Endothelial cell of umbilical vein (primary cell): ENCODE measurements around the gene ETV7.

Source experiments
- GATA2 ChIP-seq: IDR thresholded peaks from 2 replicates; pipeline ENCODE4 v1.7.0; 2011; ENCODE audit warnings: low read depth, mild to moderate bottlenecking, moderate library complexity, mixed read lengths, low read length; ENCODE audit not compliant: insufficient read length, insufficient read depth
- JUN ChIP-seq: IDR thresholded peaks from 2 replicates; pipeline ENCODE4 v1.6.1; 2011; ENCODE audit warnings: borderline replicate concordance, low read depth; ENCODE audit not compliant: insufficient read length, insufficient read depth
- MAX ChIP-seq: IDR thresholded peaks from 2 replicates; pipeline ENCODE4 v1.6.1; 2011; ENCODE audit not compliant: insufficient read depth, insufficient read length
- MYC ChIP-seq: IDR thresholded peaks from one replicate; pipeline ENCODE4 v1.6.1; 2011; ENCODE audit warnings: mild to moderate bottlenecking, low read depth, low read length
- POLR2A ChIP-seq: IDR thresholded peaks from 2 replicates; pipeline ENCODE4 v1.6.1; 2012; ENCODE audit warnings: low read depth, mild to moderate bottlenecking, control low read depth, low read length
- TF ChIP-seq, protein P1 (sequence below), 2 donors: IDR thresholded peaks; 1 replicate in 1 of 2; 2 replicates in 1 of 2; pipeline ENCODE4 v1.5.1; 2011; ENCODE audit warnings: low read length in 2 of 2, mild to moderate bottlenecking in 2 of 2, moderate library complexity in 2 of 2, control low read depth in 1 of 2, inconsistent platforms in 1 of 2, low read depth in 1 of 2; ENCODE audit not compliant: insufficient read depth in 1 of 2; ENCODE audit errors: extremely low read depth in 1 of 2

GRCh38 chr6:36358226-36358915 is 29.1 kb downstream of the ETV7 start:
- TF ChIP-seq GATA2 (no peak), MYC (no peak), POLR2A (no peak), JUN (no peak), MAX (no peak)
- TF ChIP-seq, protein P1, sequence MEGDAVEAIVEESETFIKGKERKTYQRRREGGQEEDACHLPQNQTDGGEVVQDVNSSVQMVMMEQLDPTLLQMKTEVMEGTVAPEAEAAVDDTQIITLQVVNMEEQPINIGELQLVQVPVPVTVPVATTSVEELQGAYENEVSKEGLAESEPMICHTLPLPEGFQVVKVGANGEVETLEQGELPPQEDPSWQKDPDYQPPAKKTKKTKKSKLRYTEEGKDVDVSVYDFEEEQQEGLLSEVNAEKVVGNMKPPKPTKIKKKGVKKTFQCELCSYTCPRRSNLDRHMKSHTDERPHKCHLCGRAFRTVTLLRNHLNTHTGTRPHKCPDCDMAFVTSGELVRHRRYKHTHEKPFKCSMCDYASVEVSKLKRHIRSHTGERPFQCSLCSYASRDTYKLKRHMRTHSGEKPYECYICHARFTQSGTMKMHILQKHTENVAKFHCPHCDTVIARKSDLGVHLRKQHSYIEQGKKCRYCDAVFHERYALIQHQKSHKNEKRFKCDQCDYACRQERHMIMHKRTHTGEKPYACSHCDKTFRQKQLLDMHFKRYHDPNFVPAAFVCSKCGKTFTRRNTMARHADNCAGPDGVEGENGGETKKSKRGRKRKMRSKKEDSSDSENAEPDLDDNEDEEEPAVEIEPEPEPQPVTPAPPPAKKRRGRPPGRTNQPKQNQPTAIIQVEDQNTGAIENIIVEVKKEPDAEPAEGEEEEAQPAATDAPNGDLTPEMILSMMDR (IDR thresholded peaks at IDR 0.05; ENCODE audit: extremely low read depth in 1 of 2, insufficient read depth in 1 of 2, low read depth in 1 of 2, low read length in 2 of 2), result no peak
